ENCODE measurements around the gene PEX26. TPM values are rescaled to one million over a fixed set of nuclear protein-coding genes. Genes with fewer than 3 reads are reported as not detected.
"Not testable (repeated sequence)": the region's sequence is repeated elsewhere in the genome, so short reads cannot be mapped to it uniquely, and the experiment has no call there.

The PEX26 gene
- total and polyA plus RNA-seq, 2 experiments from 2014 or later: 4.0 to 48.9 TPM

DNA sequence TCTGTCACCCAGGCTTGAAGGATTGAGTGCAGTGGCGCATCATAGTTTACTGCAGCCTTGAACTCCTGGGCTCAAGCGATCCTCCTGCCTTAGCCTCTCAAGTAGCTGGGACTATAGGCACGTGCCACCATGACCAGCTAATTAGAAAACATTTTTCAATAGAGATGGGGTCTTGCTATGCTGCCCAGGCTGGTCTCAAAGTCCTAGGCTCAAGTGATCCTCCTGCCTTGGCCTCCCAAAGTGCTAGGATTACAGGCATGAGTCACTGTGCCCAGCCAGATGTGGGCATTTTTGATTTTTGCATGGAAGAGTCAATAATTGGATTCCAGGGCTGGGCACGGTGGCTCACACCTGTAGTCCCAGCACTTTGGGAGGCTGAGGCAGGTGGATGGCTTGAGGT lies 3.9 kb upstream of the PEX26 start:
- H3K4me1 Mint-ChIP-seq: peaks cover 13% of the 10 kb centered on the region
- H3K27ac Mint-ChIP-seq; H3K36me3 ChIP-seq (ENCODE audit: insufficient read depth); H3K9me3 Mint-ChIP-seq; H3K4me3 ChIP-seq; H3F3A ChIP-seq (replicated peaks; ENCODE audit: low read depth); H3K9me2 ChIP-seq (ENCODE audit: insufficient read depth); ATAC-seq; H3K4me3 Mint-ChIP-seq; H4K20me1 ChIP-seq (replicated peaks; ENCODE audit: insufficient read depth); H2AFZ ChIP-seq; DNase-seq (ENCODE audit: low spot score); H3K27me3 Mint-ChIP-seq (ENCODE audit: insufficient read depth, low read depth, poor library complexity); H3K27ac ChIP-seq (ENCODE audit: low read depth); H3K27me3 ChIP-seq (ENCODE audit: insufficient read depth); H3K36me3 Mint-ChIP-seq (ENCODE audit: low read depth); H3K4me1 ChIP-seq (ENCODE audit: insufficient read depth); H3K79me2 ChIP-seq (replicated peaks; ENCODE audit: insufficient read depth); H3K4me2 ChIP-seq: not testable (repeated sequence)

DNA sequence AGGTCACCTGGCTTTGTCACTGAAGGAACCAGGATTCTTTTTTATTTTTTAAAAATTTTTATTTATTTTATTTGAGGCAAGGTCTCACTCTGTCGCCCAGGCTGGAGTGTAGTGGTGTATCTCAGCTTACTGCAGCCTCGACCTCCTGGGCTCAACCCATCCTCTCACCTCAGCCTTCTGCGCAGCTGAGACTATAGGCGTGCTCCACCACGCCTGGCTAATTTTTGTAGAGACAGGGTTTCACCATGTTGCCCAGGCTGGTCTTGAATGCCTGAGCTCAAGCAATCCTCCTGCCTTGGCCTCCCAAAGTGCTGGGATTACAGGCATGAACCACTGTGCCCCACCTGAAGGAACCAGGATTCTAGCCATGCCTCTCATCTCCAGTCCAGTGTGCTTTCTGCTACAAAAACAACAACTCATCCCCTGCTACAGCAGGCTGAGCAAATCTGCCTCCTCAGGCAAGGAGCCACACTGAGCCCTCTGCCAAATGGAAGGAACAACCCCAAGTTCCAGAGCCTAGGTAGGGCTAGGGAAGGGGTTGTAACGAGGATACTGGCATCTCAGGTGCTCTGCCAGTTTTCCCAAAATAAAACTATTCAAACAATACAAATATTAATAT lies 2.6 kb upstream of the PEX26 start:
- H3K36me3 ChIP-seq (ENCODE audit: insufficient read depth): peaks cover 7% of the 10 kb centered on the region; the same call in 1 of the 2 replicates
- no peaks in the 10 kb centered on the region for H3F3A ChIP-seq (replicated peaks; ENCODE audit: low read depth)
- Mint-ChIP-seq H3K4me1 (peaks cover 16% of the 10 kb centered on the region), H3K27ac (no peak overlapping the region), H3K36me3 (ENCODE audit: low read depth) (peaks cover 16% of the 10 kb centered on the region), H3K9me3 (no peaks in the 10 kb centered on the region), H3K4me3 (no peak overlapping the region), H3K27me3 (ENCODE audit: insufficient read depth, low read depth, poor library complexity) (peaks cover 5% of the 10 kb centered on the region)
- no peak overlapping the region for H3K4me3 ChIP-seq
- H3K4me1 ChIP-seq (ENCODE audit: insufficient read depth): peaks cover 12% of the 10 kb centered on the region; the same call in 1 of the 2 replicates
- H3K27ac ChIP-seq (ENCODE audit: low read depth): no peak overlapping the region
- H3K9me2 ChIP-seq (ENCODE audit: insufficient read depth): no peaks in the 10 kb centered on the region
- H3K79me2 ChIP-seq (replicated peaks; ENCODE audit: insufficient read depth): peaks cover 22% of the 10 kb centered on the region
- peaks cover 3% of the 10 kb centered on the region; the same call in 1 of the 2 replicates for H4K20me1 ChIP-seq (replicated peaks; ENCODE audit: insufficient read depth)
- H2AFZ ChIP-seq: no peak overlapping the region
- no peak overlapping the region for H3K4me2 ChIP-seq
- no peak for ATAC-seq
- no peaks in the 10 kb centered on the region for H3K27me3 ChIP-seq (ENCODE audit: insufficient read depth)
- DNase-seq (ENCODE audit: low spot score): no peak
- TF ChIP-seq, protein P1, sequence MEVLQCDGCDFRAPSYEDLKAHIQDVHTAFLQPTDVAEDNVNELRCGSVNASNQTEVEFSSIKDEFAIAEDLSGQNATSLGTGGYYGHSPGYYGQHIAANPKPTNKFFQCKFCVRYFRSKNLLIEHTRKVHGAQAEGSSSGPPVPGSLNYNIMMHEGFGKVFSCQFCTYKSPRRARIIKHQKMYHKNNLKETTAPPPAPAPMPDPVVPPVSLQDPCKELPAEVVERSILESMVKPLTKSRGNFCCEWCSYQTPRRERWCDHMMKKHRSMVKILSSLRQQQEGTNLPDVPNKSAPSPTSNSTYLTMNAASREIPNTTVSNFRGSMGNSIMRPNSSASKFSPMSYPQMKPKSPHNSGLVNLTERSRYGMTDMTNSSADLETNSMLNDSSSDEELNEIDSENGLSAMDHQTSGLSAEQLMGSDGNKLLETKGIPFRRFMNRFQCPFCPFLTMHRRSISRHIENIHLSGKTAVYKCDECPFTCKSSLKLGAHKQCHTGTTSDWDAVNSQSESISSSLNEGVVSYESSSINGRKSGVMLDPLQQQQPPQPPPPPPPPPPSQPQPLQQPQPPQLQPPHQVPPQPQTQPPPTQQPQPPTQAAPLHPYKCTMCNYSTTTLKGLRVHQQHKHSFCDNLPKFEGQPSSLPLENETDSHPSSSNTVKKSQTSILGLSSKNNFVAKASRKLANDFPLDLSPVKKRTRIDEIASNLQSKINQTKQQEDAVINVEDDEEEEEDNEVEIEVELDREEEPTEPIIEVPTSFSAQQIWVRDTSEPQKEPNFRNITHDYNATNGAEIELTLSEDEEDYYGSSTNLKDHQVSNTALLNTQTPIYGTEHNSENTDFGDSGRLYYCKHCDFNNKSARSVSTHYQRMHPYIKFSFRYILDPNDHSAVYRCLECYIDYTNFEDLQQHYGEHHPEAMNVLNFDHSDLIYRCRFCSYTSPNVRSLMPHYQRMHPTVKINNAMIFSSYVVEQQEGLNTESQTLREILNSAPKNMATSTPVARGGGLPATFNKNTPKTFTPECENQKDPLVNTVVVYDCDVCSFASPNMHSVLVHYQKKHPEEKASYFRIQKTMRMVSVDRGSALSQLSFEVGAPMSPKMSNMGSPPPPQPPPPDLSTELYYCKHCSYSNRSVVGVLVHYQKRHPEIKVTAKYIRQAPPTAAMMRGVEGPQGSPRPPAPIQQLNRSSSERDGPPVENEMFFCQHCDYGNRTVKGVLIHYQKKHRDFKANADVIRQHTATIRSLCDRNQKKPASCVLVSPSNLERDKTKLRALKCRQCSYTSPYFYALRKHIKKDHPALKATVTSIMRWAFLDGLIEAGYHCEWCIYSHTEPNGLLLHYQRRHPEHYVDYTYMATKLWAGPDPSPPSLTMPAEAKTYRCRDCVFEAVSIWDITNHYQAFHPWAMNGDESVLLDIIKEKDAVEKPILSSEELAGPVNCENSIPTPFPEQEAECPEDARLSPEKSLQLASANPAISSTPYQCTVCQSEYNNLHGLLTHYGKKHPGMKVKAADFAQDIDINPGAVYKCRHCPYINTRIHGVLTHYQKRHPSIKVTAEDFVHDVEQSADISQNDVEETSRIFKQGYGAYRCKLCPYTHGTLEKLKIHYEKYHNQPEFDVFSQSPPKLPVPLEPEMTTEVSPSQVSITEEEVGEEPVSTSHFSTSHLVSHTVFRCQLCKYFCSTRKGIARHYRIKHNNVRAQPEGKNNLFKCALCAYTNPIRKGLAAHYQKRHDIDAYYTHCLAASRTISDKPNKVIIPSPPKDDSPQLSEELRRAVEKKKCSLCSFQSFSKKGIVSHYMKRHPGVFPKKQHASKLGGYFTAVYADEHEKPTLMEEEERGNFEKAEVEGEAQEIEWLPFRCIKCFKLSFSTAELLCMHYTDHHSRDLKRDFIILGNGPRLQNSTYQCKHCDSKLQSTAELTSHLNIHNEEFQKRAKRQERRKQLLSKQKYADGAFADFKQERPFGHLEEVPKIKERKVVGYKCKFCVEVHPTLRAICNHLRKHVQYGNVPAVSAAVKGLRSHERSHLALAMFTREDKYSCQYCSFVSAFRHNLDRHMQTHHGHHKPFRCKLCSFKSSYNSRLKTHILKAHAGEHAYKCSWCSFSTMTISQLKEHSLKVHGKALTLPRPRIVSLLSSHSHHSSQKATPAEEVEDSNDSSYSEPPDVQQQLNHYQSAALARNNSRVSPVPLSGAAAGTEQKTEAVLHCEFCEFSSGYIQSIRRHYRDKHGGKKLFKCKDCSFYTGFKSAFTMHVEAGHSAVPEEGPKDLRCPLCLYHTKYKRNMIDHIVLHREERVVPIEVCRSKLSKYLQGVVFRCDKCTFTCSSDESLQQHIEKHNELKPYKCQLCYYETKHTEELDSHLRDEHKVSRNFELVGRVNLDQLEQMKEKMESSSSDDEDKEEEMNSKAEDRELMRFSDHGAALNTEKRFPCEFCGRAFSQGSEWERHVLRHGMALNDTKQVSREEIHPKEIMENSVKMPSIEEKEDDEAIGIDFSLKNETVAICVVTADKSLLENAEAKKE (CRISPR knock-in tag; IDR thresholded peaks at IDR 0.05): no peak
- no peak for TF ChIP-seq EZH2phosphoT487 (IDR thresholded peaks at IDR 0.05; ENCODE audit: unreplicated experiment)
- no peak for TF ChIP-seq POLR2AphosphoS5 (IDR thresholded peaks at IDR 0.05; ENCODE audit: low read depth)
- TF ChIP-seq NANOG (IDR thresholded peaks at IDR 0.05; ENCODE audit: borderline replicate concordance): no peak
- TF ChIP-seq, protein P2, sequence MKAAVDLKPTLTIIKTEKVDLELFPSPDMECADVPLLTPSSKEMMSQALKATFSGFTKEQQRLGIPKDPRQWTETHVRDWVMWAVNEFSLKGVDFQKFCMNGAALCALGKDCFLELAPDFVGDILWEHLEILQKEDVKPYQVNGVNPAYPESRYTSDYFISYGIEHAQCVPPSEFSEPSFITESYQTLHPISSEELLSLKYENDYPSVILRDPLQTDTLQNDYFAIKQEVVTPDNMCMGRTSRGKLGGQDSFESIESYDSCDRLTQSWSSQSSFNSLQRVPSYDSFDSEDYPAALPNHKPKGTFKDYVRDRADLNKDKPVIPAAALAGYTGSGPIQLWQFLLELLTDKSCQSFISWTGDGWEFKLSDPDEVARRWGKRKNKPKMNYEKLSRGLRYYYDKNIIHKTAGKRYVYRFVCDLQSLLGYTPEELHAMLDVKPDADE (IDR thresholded peaks at IDR 0.05): no peak
- TF ChIP-seq, protein P3, sequence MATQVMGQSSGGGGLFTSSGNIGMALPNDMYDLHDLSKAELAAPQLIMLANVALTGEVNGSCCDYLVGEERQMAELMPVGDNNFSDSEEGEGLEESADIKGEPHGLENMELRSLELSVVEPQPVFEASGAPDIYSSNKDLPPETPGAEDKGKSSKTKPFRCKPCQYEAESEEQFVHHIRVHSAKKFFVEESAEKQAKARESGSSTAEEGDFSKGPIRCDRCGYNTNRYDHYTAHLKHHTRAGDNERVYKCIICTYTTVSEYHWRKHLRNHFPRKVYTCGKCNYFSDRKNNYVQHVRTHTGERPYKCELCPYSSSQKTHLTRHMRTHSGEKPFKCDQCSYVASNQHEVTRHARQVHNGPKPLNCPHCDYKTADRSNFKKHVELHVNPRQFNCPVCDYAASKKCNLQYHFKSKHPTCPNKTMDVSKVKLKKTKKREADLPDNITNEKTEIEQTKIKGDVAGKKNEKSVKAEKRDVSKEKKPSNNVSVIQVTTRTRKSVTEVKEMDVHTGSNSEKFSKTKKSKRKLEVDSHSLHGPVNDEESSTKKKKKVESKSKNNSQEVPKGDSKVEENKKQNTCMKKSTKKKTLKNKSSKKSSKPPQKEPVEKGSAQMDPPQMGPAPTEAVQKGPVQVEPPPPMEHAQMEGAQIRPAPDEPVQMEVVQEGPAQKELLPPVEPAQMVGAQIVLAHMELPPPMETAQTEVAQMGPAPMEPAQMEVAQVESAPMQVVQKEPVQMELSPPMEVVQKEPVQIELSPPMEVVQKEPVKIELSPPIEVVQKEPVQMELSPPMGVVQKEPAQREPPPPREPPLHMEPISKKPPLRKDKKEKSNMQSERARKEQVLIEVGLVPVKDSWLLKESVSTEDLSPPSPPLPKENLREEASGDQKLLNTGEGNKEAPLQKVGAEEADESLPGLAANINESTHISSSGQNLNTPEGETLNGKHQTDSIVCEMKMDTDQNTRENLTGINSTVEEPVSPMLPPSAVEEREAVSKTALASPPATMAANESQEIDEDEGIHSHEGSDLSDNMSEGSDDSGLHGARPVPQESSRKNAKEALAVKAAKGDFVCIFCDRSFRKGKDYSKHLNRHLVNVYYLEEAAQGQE (IDR thresholded peaks at IDR 0.05; ENCODE audit: unreplicated experiment): no peak
- TF ChIP-seq, protein P4, sequence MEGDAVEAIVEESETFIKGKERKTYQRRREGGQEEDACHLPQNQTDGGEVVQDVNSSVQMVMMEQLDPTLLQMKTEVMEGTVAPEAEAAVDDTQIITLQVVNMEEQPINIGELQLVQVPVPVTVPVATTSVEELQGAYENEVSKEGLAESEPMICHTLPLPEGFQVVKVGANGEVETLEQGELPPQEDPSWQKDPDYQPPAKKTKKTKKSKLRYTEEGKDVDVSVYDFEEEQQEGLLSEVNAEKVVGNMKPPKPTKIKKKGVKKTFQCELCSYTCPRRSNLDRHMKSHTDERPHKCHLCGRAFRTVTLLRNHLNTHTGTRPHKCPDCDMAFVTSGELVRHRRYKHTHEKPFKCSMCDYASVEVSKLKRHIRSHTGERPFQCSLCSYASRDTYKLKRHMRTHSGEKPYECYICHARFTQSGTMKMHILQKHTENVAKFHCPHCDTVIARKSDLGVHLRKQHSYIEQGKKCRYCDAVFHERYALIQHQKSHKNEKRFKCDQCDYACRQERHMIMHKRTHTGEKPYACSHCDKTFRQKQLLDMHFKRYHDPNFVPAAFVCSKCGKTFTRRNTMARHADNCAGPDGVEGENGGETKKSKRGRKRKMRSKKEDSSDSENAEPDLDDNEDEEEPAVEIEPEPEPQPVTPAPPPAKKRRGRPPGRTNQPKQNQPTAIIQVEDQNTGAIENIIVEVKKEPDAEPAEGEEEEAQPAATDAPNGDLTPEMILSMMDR (conservative IDR thresholded peaks at IDR 0.05; ENCODE audit: low read depth in 2 of 2): no peak
- TF ChIP-seq ZNF331 (CRISPR knock-in tag; IDR thresholded peaks at IDR 0.05; ENCODE audit: low read depth): no peak
- TF ChIP-seq CREB1 (CRISPR knock-in tag; IDR thresholded peaks at IDR 0.05; ENCODE audit: low read depth): no peak

Measured in GM23338 (cell line).